ENCODE data around the gene TSPAN14.

DNA sequence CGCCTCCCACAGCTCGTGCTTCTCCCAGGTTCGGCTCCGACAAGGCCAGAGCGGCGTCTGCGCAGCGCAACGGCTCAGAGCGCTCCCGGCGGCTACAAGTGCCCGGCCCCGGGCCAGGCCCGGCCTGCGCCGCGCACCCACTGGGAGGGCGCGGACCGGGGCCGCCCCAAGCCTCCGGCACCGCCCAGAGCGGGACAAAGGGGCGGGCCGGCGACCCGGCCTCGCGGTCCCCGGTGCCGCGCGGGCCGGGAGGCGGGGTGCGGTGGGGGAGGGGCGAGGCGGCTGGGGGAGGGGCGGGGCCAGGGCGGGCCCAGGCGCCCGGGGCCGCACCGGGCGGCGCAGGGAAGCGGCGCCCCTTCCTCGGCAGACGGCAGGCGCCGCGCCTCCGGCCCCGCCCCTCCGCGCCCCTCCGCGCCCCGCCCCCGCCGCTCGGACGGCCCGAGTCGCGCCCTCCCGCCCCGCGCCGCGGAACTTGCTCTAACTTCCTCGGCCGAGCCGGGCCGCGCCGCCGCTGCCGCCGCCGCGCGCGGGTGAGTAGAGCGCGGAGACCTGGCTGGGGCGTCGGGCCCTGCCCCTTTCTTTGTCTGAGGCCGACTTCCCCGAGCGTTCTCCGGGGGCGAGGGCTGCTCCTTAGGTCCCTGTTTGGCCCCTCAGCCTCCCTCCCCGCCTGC lies at the start of gene TSPAN14:
- TF ChIP-seq POLR2A (IDR thresholded peaks at IDR 0.05; ENCODE audit: low read length) (peak; percentile 43), GATA1 (IDR thresholded peaks at IDR 0.05; ENCODE audit: low read depth, low read length) (no peak)
